PFSK-1 (cell line): ENCODE data around the gene BCAS3.

ENCODE experiments used
- FOXP2 ChIP-seq: optimal IDR thresholded peaks from 2 replicates; pipeline ENCODE3; 2011; ENCODE audit warnings: borderline replicate concordance, control low read depth, inconsistent platforms; ENCODE audit not compliant: insufficient read depth; ENCODE audit errors: extremely low read length, extremely low read depth
- POLR2AphosphoS5 ChIP-seq: IDR thresholded peaks from 2 replicates; pipeline ENCODE4 v1.6.1; 2012; ENCODE audit warnings: low read depth, mild to moderate bottlenecking, control low read depth, low read length, moderate library complexity
- REST ChIP-seq, 2 experiments: IDR thresholded peaks; 2 replicates each; pipeline versions ENCODE4 v1.6.1 to v1.8.0; 2011 to 2012; ENCODE audit warnings: low read depth in 2 of 2, low read length in 2 of 2, control low read depth in 1 of 2, inconsistent platforms in 1 of 2, mild to moderate bottlenecking in 1 of 2, moderate library complexity in 1 of 2; ENCODE audit not compliant: insufficient read depth in 1 of 2
- SIN3A ChIP-seq: IDR thresholded peaks from 2 replicates; pipeline ENCODE4 v1.6.1; 2012; ENCODE audit warnings: mild to moderate bottlenecking, low read length, moderate library complexity, borderline replicate concordance; ENCODE audit not compliant: insufficient read depth
- TAF1 ChIP-seq: IDR thresholded peaks from 2 replicates; pipeline ENCODE4 v1.6.1; 2012; ENCODE audit warnings: low read length, control low read depth, borderline replicate concordance; ENCODE audit not compliant: insufficient read depth

Gene BCAS3

GRCh38 chr17:61261001-61261637 lies 583.5 kb downstream of the BCAS3 start:
- TF ChIP-seq TAF1 (no peak), REST (IDR thresholded peaks at IDR 0.05; ENCODE audit: insufficient read depth in 1 of 2, low read depth in 2 of 2, low read length in 2 of 2) (no peak)

GRCh38 chr17:61265397-61265796 lies 587.7 kb downstream of the BCAS3 start:
- no peak for TF ChIP-seq SIN3A
- TF ChIP-seq FOXP2: no peak
- TF ChIP-seq REST (IDR thresholded peaks at IDR 0.05; ENCODE audit: insufficient read depth in 1 of 2, low read depth in 2 of 2, low read length in 2 of 2): no peak
- TF ChIP-seq POLR2AphosphoS5: no peak
- no peak for TF ChIP-seq TAF1

GRCh38 chr17:61267847-61268246 lies 590.2 kb downstream of the BCAS3 start:
- TF ChIP-seq TAF1 (no peak), FOXP2 (no peak), SIN3A (no peak), REST (IDR thresholded peaks at IDR 0.05; ENCODE audit: insufficient read depth in 1 of 2, low read depth in 2 of 2, low read length in 2 of 2) (no peak), POLR2AphosphoS5 (no peak)

GRCh38 chr17:61275395-61275794 lies 597.7 kb downstream of the BCAS3 start:
- TF ChIP-seq TAF1 (no peak), FOXP2 (no peak)

GRCh38 chr17:61276806-61277205 lies 599.2 kb downstream of the BCAS3 start:
- no peak for TF ChIP-seq REST (IDR thresholded peaks at IDR 0.05; ENCODE audit: insufficient read depth in 1 of 2, low read depth in 2 of 2, low read length in 2 of 2)
- no peak for TF ChIP-seq FOXP2
- TF ChIP-seq TAF1: no peak
